Epithelial cell of proximal tubule (primary cell): ENCODE measurements around the gene SLC4A8. TPM values are rescaled to one million over a fixed set of nuclear protein-coding genes. Genes with fewer than 3 reads are reported as not detected.

Experiments used
- DNase-seq: peaks from one replicate; pipeline ENCODE4 v3.0.0-alpha.2; 2011; ENCODE audit warnings: low read depth
- H3K4me3 ChIP-seq: 2 replicates; pipeline ENCODE4 v1.5.1; 2011; ENCODE audit warnings: low read depth, mild to moderate bottlenecking, low read length
- CTCF ChIP-seq: conservative IDR thresholded peaks from 2 replicates; pipeline ENCODE4 v1.5.1; 2012; ENCODE audit warnings: low read depth, mild to moderate bottlenecking, low read length
- total RNA-seq: library from RNA; depleted of rRNA; stranded (reverse); fragments of >200 nt; gene quantifications from 2 replicates; pipeline ENCODE4 v1.2.3, GENCODE V29; 2015

Gene SLC4A8
- total RNA-seq, 1 donor from 2014 or later: 0.86 TPM

- H3K4me3 ChIP-seq: no peak overlapping the region
- no peak for TF ChIP-seq CTCF
- DNase-seq: no peak
These were observed 34.0 kb downstream of the SLC4A8 start for GRCh38 chr12:51458635-51459034.

GRCh38 chr12:51460519-51460918 lies 35.9 kb downstream of the SLC4A8 start:
- TF ChIP-seq CTCF: no peak
- no peak for DNase-seq
- no peak overlapping the region for H3K4me3 ChIP-seq

- H3K4me3 ChIP-seq: no peak overlapping the region
- no peak for DNase-seq
- no peak for TF ChIP-seq CTCF
These were observed 40.9 kb downstream of the SLC4A8 start for GRCh38 chr12:51465491-51465890.

- no peak for TF ChIP-seq CTCF
- H3K4me3 ChIP-seq: no peak overlapping the region
- no peak for DNase-seq
These were observed 45.5 kb downstream of the SLC4A8 start for GRCh38 chr12:51470116-51470515.

GRCh38 chr12:51471111-51471864 lies 46.7 kb downstream of the SLC4A8 start:
- H3K4me3 ChIP-seq: no peak overlapping the region
- DNase-seq: no peak
- TF ChIP-seq CTCF: no peak

GRCh38 chr12:51472984-51473383 lies 48.4 kb downstream of the SLC4A8 start:
- DNase-seq: no peak
- TF ChIP-seq CTCF: no peak
- H3K4me3 ChIP-seq: no peak overlapping the region

- H3K4me3 ChIP-seq: no peak overlapping the region
- TF ChIP-seq CTCF: no peak
- DNase-seq: no peak
These were observed 49.3 kb downstream of the SLC4A8 start for GRCh38 chr12:51473947-51474346.
